ENCODE data around the gene MBP. TPM values are rescaled to one million over a fixed set of nuclear protein-coding genes. Genes with fewer than 3 reads are reported as not detected.

Gene MBP
- total and polyA plus RNA-seq, 2 donors (not counting 3 experiments of a cell fraction or from before 2014, with no cell fraction given), result 1.7 to 2.3 TPM

- Histone ChIP-seq H3K9ac (replicated peaks; ENCODE audit: extremely low read depth, insufficient read depth, low read length) (no peak overlapping the region), H3K4me2 (ENCODE audit: insufficient read depth, low read length) (no peak overlapping the region), H3K27ac (ENCODE audit: insufficient read depth, low read depth, low read length) (no peak overlapping the region), H2AFZ (ENCODE audit: low read depth, low read length) (no peak overlapping the region), H3K9me1 (replicated peaks; ENCODE audit: control insufficient read depth, extremely low read depth, insufficient read depth, low read length) (no peaks in the 10 kb centered on the region), H3K27me3 (ENCODE audit: control insufficient read depth in 2 of 2, insufficient read depth in 2 of 2, low read length in 2 of 2) (peaks cover 0 to 7% of the 10 kb centered on the region in 2 experiments), H3K4me1 (ENCODE audit: control insufficient read depth, extremely low read depth, insufficient read depth, low read length) (no peaks in the 10 kb centered on the region), H3K4me3 (replicated peaks in 1 of 3; ENCODE audit: insufficient read depth in 1 of 3, low read depth in 1 of 3, low read length in 3 of 3) (no peak overlapping the region), H3K9me3 (replicated peaks; ENCODE audit: control insufficient read depth, insufficient read depth, low read length) (no peaks in the 10 kb centered on the region), H3K79me2 (ENCODE audit: control insufficient read depth, insufficient read depth, low read length) (no peaks in the 10 kb centered on the region), H3K36me3 (ENCODE audit: control insufficient read depth in 2 of 2, extremely low read depth in 1 of 2, insufficient read depth in 2 of 2, low read length in 2 of 2) (no peaks in the 10 kb centered on the region), H4K20me1 (replicated peaks; ENCODE audit: control insufficient read depth, extremely low read depth, insufficient read depth, low read length) (no peaks in the 10 kb centered on the region)
- intact Hi-C loops (cut with micrococcal nuclease), result no loop called here
- no TSS peak for BruUV-seq (replicated peaks)
- no peak for DNase-seq (ENCODE audit: low read depth, low spot score)
- TF ChIP-seq FOS (IDR thresholded peaks at IDR 0.05; ENCODE audit: borderline replicate concordance, insufficient read depth, low read length) (no peak), GATA2 (IDR thresholded peaks at IDR 0.05; ENCODE audit: insufficient read depth, insufficient read length, low read depth, low read length) (no peak), POLR2A (IDR thresholded peaks at IDR 0.05; ENCODE audit: low read depth, low read length) (no peak), CTCF (IDR thresholded peaks at IDR 0.05; ENCODE audit: extremely low read depth in 1 of 2, insufficient read depth in 1 of 2, low read depth in 1 of 2, low read length in 2 of 2) (no peak), MYC (IDR thresholded peaks at IDR 0.05; ENCODE audit: low read depth, low read length) (no peak), POLR2AphosphoS5 (IDR thresholded peaks at IDR 0.05; ENCODE audit: insufficient read depth, low read depth, low read length) (no peak), EZH2 (IDR thresholded peaks at IDR 0.05; ENCODE audit: borderline replicate concordance, low read depth, low read length, severe bottlenecking) (no peak), MAX (IDR thresholded peaks at IDR 0.05; ENCODE audit: insufficient read depth, insufficient read length) (no peak), JUN (IDR thresholded peaks at IDR 0.05; ENCODE audit: borderline replicate concordance, insufficient read depth, insufficient read length, low read depth) (no peak)
- CTCF ChIA-PET, result interaction anchor here (1.1 to 2.5 kb wide), 2 partner anchors 11 to 223 kb away, joined by 3 to 9 read pairs; no protein-coding TSS in a partner anchor
- POLR2A ChIA-PET, result no interaction called here
- dilution Hi-C loops (cut with MboI; ENCODE audit: extremely low pct_ligation_motif_present, low sequenced_read_pairs), result no loop called here
- FAIRE-seq, result no peak
Measured at GRCh38 chr18:76988827-76989646, 143.5 kb downstream of the MBP start.

Measured in endothelial cell of umbilical vein (primary cell).